ENCODE results near the gene GPHN. TPM values are rescaled to one million over a fixed set of nuclear protein-coding genes. Genes with fewer than 3 reads are reported as not detected.

The GPHN gene
- total RNA-seq, 2 donors from 2014 or later: 13.5 to 18.7 TPM

DNA sequence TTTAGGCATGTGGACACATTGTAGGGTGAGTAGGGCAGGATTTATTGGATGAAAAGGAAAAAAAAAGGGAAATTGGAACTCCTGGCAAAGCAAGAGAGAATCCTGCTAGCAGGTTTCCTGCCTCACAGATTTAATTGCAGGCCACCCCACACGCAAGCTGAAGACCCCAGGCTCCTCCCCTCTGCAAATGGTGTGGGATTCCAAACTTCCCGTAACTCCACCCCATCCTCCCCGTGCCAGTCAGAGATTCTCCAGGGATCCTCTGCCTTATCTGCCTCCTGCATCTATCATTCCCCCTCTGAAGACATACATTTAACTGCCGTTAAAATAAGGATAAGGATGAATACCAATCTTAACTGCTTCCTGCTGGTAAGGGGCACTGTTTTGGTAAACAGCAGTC lies 431.5 kb downstream of the GPHN start:
- 63% methylated on average over 4 of the region's 4 CpGs for WGBS
- no peaks in the 10 kb centered on the region for H3K4me1 ChIP-seq (replicated peaks)
- H3K27ac ChIP-seq: no peak overlapping the region
- TF ChIP-seq POLR2A (IDR thresholded peaks at IDR 0.05) (no peak), POLR2AphosphoS5 (IDR thresholded peaks at IDR 0.05) (no peak)
- TF ChIP-seq, protein P1, sequence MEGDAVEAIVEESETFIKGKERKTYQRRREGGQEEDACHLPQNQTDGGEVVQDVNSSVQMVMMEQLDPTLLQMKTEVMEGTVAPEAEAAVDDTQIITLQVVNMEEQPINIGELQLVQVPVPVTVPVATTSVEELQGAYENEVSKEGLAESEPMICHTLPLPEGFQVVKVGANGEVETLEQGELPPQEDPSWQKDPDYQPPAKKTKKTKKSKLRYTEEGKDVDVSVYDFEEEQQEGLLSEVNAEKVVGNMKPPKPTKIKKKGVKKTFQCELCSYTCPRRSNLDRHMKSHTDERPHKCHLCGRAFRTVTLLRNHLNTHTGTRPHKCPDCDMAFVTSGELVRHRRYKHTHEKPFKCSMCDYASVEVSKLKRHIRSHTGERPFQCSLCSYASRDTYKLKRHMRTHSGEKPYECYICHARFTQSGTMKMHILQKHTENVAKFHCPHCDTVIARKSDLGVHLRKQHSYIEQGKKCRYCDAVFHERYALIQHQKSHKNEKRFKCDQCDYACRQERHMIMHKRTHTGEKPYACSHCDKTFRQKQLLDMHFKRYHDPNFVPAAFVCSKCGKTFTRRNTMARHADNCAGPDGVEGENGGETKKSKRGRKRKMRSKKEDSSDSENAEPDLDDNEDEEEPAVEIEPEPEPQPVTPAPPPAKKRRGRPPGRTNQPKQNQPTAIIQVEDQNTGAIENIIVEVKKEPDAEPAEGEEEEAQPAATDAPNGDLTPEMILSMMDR (IDR thresholded peaks at IDR 0.05): no peak
- H3K4me3 ChIP-seq: no peak overlapping the region
- DNase-seq (ENCODE audit: low spot score): no peak
- no peaks in the 10 kb centered on the region for H3K9me3 ChIP-seq
- no peaks in the 10 kb centered on the region for H3K27me3 ChIP-seq (replicated peaks; ENCODE audit: insufficient read depth)
- no peaks in the 10 kb centered on the region for H3K36me3 ChIP-seq
- intact Hi-C loops (cut with DNase I): no loop called here

DNA sequence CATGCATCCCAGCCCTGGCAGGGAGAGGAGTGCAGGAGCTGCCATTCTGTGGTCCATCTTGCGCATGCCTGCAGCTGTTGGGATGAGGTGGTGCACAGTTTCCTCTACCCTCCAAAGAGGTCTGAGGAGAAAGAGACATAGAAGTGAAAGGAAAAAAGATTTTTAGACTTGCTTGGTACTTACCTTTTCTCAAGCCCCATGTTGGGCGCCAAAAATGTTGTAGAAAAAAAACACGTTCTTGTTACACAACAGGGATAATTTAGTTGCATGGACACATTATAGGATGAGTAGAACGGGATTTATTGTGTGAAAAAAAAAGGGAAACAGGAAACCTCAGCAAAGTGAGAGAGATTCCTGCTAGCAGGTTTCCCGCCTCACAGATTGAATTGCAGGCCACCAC lies 436.9 kb downstream of the GPHN start:
- 91% methylated on average over 5 of the region's 5 CpGs for WGBS
- TF ChIP-seq POLR2A (IDR thresholded peaks at IDR 0.05) (no peak), POLR2AphosphoS5 (IDR thresholded peaks at IDR 0.05) (no peak)
- TF ChIP-seq, protein P1 (IDR thresholded peaks at IDR 0.05): no peak
- Histone ChIP-seq H3K27me3 (replicated peaks; ENCODE audit: insufficient read depth) (no peaks in the 10 kb centered on the region), H3K4me3 (no peak overlapping the region), H3K9me3 (no peaks in the 10 kb centered on the region), H3K36me3 (no peaks in the 10 kb centered on the region), H3K27ac (no peak overlapping the region), H3K4me1 (replicated peaks) (no peaks in the 10 kb centered on the region)
- intact Hi-C loops (cut with DNase I): no loop called here
- DNase-seq (ENCODE audit: low spot score): no peak

DNA sequence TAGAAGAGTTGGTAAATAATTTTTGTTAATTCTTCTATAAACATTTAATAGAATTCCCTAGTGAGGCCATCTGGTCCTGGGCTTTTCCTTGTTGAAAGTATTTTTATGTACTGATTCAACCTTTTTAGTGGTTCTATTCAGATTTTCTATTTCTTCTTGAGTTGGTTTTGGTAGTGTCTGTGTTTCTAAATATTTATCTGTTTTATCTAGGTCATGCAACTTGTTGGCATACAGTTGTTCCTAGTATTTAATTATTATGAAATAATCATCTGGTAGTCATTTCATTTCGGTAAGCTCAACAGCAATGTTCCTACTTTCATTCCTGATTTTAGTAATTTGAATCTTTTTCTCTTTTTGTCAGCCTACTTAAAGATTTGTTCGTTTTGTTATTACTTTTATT lies 447.2 kb downstream of the GPHN start:
- 77% methylated on average over 2 of the region's 2 CpGs for WGBS
- DNase-seq (ENCODE audit: low spot score): no peak
- Histone ChIP-seq H3K36me3 (no peaks in the 10 kb centered on the region), H3K4me1 (replicated peaks) (no peaks in the 10 kb centered on the region), H3K27me3 (replicated peaks; ENCODE audit: insufficient read depth) (no peaks in the 10 kb centered on the region), H3K27ac (no peak overlapping the region), H3K9me3 (no peaks in the 10 kb centered on the region), H3K4me3 (no peak overlapping the region)
- intact Hi-C loops (cut with DNase I): no loop called here
- TF ChIP-seq POLR2A (IDR thresholded peaks at IDR 0.05) (no peak), POLR2AphosphoS5 (IDR thresholded peaks at IDR 0.05) (no peak)
- TF ChIP-seq, protein P1 (IDR thresholded peaks at IDR 0.05): no peak

DNA sequence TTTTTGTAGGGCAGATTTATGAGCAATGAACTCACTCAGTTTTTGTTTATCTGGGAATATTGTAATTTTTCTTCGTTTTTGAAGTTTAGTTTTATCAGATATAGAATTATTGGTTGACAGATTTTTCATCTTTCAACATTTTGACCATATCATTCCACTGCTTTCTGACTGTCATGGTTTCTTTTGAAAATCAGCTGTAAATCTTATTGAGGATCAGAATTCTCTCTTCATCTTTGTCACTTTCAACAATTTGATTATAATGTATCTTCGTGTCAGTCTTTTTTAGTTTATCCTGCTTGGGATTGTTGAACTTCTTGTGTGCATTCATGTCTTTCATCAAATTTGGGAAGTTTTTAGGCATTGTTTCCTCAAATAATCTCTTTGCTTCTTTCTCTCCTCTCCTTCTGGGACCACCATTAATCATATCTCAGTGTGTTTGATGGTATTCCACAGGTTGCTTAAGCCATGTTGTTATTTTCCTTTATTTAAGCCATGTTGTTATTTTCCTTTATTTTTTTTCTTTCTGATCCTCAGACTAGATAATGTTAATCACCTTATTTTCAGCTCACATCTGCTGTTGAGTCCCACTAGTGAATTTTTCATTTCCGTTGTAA lies 451.6 kb downstream of the GPHN start:
- Histone ChIP-seq H3K9me3 (no peaks in the 10 kb centered on the region), H3K27ac (no peak overlapping the region), H3K36me3 (no peaks in the 10 kb centered on the region), H3K4me3 (no peak overlapping the region), H3K27me3 (replicated peaks; ENCODE audit: insufficient read depth) (no peaks in the 10 kb centered on the region), H3K4me1 (replicated peaks) (no peaks in the 10 kb centered on the region)
- intact Hi-C loops (cut with DNase I): no loop called here
- 94% methylated on average over 3 of the region's 3 CpGs for WGBS
- no peak for DNase-seq (ENCODE audit: low spot score)
- no peak for TF ChIP-seq POLR2A (IDR thresholded peaks at IDR 0.05)
- TF ChIP-seq, protein P1 (IDR thresholded peaks at IDR 0.05): no peak
- TF ChIP-seq POLR2AphosphoS5 (IDR thresholded peaks at IDR 0.05): no peak

DNA sequence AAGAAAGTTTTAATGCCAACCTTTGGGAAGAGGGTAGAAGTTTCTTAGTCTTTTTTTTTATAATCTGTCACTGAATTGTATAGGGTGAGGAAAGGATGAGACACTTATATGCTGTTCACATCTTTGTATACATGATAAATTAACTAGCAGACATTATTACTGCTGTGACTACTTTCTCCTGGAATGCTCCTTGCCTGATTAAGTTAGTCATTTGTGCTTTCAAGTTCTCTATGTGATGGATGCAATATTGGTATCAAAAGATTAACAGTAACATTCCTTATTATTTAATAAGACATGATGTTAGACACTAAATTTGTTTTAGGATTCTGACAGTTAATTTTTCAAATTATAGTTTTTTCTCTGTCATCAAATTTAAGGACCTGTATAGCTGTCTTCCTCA lies 457.9 kb downstream of the GPHN start:
- H3K4me3 ChIP-seq: no peak overlapping the region
- TF ChIP-seq POLR2AphosphoS5 (IDR thresholded peaks at IDR 0.05) (no peak), POLR2A (IDR thresholded peaks at IDR 0.05) (no peak)
- no peaks in the 10 kb centered on the region for H3K9me3 ChIP-seq
- no peak overlapping the region for H3K27ac ChIP-seq
- intact Hi-C loops (cut with DNase I): no loop called here
- DNase-seq (ENCODE audit: low spot score): no peak
- no peaks in the 10 kb centered on the region for H3K4me1 ChIP-seq (replicated peaks)
- H3K36me3 ChIP-seq: no peaks in the 10 kb centered on the region
- H3K27me3 ChIP-seq (replicated peaks; ENCODE audit: insufficient read depth): no peaks in the 10 kb centered on the region

Measured in prostate gland (tissue), 2 donors.